Measurements from ENCODE around the gene NHS. TPM values are rescaled to one million over a fixed set of nuclear protein-coding genes. Genes with fewer than 3 reads are reported as not detected.

The NHS gene
- total RNA-seq, 2 donors from 2014 or later, result under 0.01 to 1.3 TPM

GRCh38 chrX:17613979-17614588 is 239.1 kb downstream of the NHS start:
- 14 to 30% methylated on average over 4 to 5 of the region's 5 CpGs for WGBS, 2 donors
- Histone ChIP-seq H3K36me3 (replicated peaks in 1 of 2; ENCODE audit: insufficient read depth in 1 of 2, low read depth in 2 of 2) (no peaks in the 10 kb centered on the region), H3K27ac (peak overlapping the region; percentile 25 to 72 (median 32)), H3K4me1 (peaks cover 12% of the 10 kb centered on the region), H3K4me3 (no peak overlapping the region), H3K27me3 (no peaks in the 10 kb centered on the region), H3K9me3 (no peaks in the 10 kb centered on the region)
- ATAC-seq (peak; percentile 91), DNase-seq (peak; percentile 53 to 79 (median 63))
- no peak for TF ChIP-seq CTCF (IDR thresholded peaks at IDR 0.05)
- TF ChIP-seq POLR2A (IDR thresholded peaks at IDR 0.05), result peak in 1 of 3 donors; percentile 34
- intact Hi-C loops (cut with DNase I), result no loop called here

GRCh38 chrX:17616936-17617335 is 241.9 kb downstream of the NHS start:
- peaks cover 10% of the 10 kb centered on the region for H3K4me1 ChIP-seq
- no peak overlapping the region for H3K4me3 ChIP-seq
- intact Hi-C loops (cut with DNase I), result no loop called here
- H3K27me3 ChIP-seq, result no peaks in the 10 kb centered on the region
- ATAC-seq, result no peak
- TF ChIP-seq POLR2A (IDR thresholded peaks at IDR 0.05), result no peak
- TF ChIP-seq CTCF (IDR thresholded peaks at IDR 0.05), result no peak
- H3K36me3 ChIP-seq (replicated peaks in 1 of 2; ENCODE audit: insufficient read depth in 1 of 2, low read depth in 2 of 2), result no peaks in the 10 kb centered on the region
- no peak for DNase-seq
- 70 to 84% methylated on average over 6 to 8 of the region's 9 CpGs for WGBS, 2 donors
- H3K9me3 ChIP-seq, result no peaks in the 10 kb centered on the region
- no peak overlapping the region for H3K27ac ChIP-seq

GRCh38 chrX:17617806-17618205 is 242.8 kb downstream of the NHS start:
- TF ChIP-seq POLR2A (IDR thresholded peaks at IDR 0.05), result no peak
- no peak for TF ChIP-seq CTCF (IDR thresholded peaks at IDR 0.05)
- no peaks in the 10 kb centered on the region for H3K9me3 ChIP-seq
- intact Hi-C loops (cut with DNase I), result no loop called here
- no peaks in the 10 kb centered on the region for H3K27me3 ChIP-seq
- DNase-seq, result no peak
- WGBS, 2 donors, result 89 to 100% methylated on average over 2 to 3 of the region's 3 CpGs
- H3K4me3 ChIP-seq, result no peak overlapping the region
- peaks cover 10% of the 10 kb centered on the region for H3K4me1 ChIP-seq
- no peak overlapping the region for H3K27ac ChIP-seq
- no peaks in the 10 kb centered on the region for H3K36me3 ChIP-seq (replicated peaks in 1 of 2; ENCODE audit: insufficient read depth in 1 of 2, low read depth in 2 of 2)
- no peak for ATAC-seq

- no peak overlapping the region for H3K27ac ChIP-seq
- H3K4me1 ChIP-seq, result no peaks in the 10 kb centered on the region
- no peaks in the 10 kb centered on the region for H3K36me3 ChIP-seq (replicated peaks in 1 of 2; ENCODE audit: insufficient read depth in 1 of 2, low read depth in 2 of 2)
- no peak overlapping the region for H3K4me3 ChIP-seq
- 85 to 87% methylated on average over 4 of the region's 4 CpGs for WGBS, 2 donors
- no peaks in the 10 kb centered on the region for H3K9me3 ChIP-seq
- intact Hi-C loops (cut with DNase I), result no loop called here
- DNase-seq (no peak), ATAC-seq (no peak)
- no peaks in the 10 kb centered on the region for H3K27me3 ChIP-seq
- TF ChIP-seq CTCF (IDR thresholded peaks at IDR 0.05) (no peak), POLR2A (IDR thresholded peaks at IDR 0.05) (no peak)
Observed at GRCh38 chrX:17621566-17622270, 246.7 kb downstream of the NHS start.

Data from body of pancreas (tissue), 4 donors.